Activated CD4-positive, alpha-beta T cell treated with anti-CD3 and anti-CD28 coated beads, Interleukin-10, Interleukin-2, amounts not matched to agents 100 ng/mL and 50 ng/mL, durations not matched to agents 16 hours and 8 hours (primary cell): ENCODE results near the gene COL5A1.

ENCODE experiments used
- DNase-seq: peaks from one replicate; pipeline ENCODE4 v3.0.0-alpha.2; 2020

Gene COL5A1

GRCh38 chr9:134869554-134870300, 228.1 kb downstream of the COL5A1 start:
- DNase-seq: no peak

DNA sequence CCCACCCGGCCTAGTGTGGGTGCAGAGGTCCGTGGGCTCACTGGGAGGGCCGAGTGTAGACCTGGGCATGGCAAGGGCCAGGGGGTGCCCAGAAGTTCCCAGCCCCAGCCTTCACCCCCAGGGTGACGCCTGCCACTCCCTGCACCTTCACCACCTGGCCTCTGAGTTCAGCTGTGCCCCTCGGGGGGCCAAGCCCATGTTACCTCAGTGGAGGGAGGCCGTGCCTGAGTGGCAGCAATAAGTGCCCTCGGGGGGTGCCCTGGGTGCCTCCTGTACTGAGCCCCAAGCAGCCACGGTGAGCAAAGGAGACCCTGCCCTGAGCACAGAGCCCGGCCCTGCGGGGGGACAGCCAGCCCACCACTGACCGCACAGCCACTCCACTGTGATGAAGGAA, 228.7 kb downstream of the COL5A1 start:
- no peak for DNase-seq

- no peak for DNase-seq
These were observed 229.4 kb downstream of the COL5A1 start for GRCh38 chr9:134870746-134871662.

DNA sequence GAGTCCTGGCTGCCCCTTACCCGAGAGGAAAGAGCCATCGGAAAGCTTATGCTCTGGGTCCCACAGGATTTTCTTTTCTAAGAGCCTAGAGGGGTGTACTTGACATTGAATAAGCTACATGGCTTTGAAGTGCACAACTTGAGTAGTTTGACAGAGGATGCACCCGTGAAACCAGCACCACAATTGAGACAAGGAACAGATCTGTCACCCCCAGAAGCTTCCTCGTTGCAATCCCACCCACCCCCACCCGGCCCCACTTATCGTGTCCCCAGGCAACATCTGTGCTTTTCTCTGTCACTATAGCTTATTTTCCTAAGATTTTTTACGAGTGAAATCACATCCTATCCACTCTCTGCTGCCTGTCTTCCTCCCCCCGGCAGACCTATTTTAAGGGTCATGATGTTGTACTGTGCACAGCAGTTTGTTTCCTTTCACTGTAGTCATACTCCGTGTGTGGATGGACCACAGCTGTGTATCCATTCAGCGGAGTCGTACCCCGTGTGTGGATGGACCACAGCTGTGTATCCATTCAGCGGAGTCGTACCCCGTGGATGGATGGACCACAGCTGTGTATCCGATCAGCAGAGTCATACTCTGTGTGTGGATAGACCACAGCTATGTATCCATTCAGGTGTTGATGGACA, 230.2 kb downstream of the COL5A1 start:
- DNase-seq: no peak

DNA sequence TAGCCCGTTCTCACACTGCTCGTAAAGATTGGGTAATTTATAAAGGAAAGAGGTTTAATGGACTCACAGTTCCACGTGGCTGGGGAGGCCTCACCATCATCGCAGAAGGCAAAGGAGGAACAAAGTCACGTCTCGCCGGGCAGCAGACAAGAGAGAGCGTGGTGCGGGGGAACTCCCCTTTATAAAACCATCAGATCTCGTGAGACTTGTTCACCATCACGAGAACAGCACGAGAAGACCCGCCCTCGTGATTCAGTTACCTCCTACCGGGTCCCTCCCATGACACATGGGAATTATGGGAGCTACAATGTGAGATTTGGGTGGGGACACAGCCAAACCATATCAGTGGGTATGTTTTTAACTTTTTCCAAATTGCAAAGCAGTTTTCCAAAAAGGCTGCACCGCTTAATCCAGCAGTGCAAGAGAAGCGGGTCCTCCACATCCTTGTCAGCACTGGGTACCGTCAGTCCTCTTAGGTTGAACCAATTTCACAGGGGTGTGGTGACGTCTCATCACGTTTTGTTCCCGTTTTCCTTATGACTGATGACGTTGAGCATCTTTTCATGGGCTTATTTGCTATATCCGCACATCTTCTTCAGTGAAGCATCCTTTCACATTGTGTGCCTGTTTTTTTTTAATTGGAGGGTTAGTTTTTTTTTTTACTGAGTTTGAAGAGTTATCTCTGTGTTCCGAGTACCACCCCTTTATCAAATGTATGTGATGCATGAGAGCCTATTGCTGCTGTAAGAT, 231.1 kb downstream of the COL5A1 start:
- DNase-seq: no peak

DNA sequence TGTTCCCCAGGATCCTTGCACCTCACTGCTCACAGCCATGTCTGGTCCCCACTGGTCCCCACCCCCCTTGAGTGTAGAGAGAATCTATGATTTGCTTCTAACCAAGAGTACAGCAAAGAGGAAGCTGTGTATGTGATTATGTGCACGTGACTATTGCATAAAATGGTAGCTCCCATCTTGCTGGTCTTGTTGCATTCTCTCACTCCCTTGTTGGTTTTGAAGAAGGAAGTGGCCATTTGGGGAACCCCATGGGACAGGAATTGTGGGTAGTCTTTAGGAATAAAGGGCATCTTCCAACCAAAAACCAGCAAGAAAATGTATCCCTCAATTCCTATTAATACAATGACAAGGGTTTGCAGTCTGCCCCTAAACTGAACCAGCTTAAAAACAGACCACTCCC, 233.8 kb downstream of the COL5A1 start:
- DNase-seq: no peak

DNA sequence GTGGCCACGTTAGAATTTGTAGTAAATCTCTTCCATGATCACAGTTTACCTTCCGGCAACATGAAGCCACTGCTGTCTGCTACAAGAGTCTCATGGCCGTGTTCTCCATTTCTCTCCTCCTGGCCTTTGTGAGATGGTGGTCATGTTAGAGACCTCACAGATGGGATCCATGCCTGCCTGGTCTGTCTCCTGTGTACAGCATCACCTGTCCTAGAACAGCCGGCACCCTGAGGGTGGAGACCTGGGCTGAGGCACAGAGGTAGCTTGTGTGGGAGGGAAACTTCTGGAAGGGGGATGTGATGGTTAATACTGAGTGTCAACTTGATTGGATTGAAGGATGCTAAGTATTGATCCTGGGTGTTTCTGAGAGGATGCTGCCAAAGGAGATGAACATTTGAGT, 235.9 kb downstream of the COL5A1 start:
- no peak for DNase-seq

- no peak for DNase-seq
These were observed 238.3 kb downstream of the COL5A1 start for GRCh38 chr9:134879664-134880483.

DNA sequence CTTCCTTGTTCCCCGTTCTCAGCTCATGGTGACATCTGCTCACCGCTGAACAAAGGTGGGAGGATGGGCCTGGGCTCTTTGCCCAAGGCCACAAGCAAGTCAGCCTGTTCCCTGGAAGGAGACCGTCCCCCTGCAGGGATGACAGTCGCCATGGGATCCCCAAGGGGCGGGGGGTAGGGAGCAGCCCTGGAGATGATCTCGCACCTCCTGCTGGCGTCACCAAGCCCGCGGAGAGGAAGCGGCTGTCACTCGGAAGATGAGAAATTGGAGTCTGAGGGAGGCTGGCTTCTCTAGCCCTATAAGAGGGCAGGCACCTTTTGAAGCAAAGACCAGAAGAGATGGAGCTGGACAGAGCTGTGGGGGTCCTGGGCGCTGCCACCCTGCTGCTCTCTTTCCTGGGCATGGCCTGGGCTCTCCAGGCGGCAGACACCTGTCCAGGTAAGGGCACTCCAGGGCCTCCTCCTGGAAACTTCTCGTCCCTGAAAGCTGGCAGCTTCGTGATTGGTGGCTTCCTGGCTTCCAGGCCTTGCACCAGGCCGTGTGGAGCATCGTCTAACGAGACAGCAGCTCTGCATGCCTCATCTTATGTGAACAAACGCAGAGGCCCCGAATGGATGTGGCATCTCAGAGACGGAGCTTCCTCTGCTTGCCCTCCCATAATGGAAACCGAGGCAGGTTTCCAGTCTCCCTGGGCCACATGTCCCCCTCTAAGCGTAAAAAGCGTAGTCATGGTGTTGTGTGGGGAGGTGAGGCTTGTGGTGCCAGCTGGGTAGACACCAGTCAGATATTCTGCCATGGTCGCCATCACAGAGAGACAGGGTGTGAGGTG, 239.1 kb downstream of the COL5A1 start, which contains the start of gene FCN2:
FCN2 (plus strand) TSS at position 327 of the 829 bp plus-strand sequence; CDS start at position 339, 12 bp downstream.
- DNase-seq: no peak

DNA sequence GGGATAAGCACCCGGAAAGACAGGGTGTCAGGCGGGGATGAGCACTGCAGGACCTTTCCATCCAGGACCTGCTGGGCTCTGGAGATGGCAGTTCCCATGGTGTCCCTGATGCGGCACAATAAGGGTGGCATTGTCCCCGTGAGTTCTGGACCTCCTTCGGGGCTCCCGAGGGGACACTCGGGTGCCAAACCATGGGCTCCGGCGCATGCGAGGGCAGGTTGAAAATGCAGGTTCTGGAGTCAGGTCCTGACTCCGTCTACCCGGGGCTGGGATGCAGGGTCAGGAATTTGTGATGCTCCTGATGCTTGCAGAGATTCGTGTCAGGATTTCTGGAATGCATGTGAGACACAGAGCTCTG, 239.7 kb downstream of the COL5A1 start:
- DNase-seq: no peak

GRCh38 chr9:134882204-134882785, 240.7 kb downstream of the COL5A1 start:
- no peak for DNase-seq

DNA sequence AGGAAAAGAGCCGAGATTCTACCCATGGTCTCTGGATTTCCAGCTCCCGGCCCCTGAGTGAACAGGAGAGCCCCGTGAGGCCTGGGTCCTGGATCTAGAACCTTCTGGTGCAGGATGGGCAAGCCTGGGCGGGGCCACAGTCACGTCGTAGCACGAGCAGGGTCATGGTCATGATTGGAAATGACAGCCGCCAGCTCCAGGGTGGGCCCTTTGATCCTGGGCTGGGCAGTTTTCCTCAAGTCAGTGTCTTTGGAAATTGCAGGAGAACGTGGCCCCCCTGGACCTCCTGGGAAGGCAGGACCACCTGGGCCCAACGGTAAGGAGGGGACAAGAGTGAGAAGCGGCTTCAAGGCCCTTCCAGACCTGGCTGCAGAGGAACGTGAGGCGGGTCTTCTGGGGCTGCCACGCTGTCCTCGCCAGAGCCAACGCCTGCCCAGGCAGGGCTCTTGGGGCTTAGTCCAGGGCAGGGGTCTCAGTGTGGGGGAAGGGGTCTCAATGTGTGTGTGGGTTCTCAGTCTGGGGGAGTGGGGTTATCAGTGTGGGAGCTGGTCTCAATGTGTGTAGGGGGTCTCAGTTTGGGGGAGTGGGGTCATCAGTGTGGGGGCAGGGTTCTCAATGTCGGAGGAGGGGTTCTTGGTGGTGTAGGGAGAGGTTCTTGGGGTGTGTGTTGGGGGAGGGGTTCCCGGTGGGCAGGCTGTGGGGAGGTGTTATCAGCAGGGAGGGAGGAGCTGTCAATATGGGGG, 241.6 kb downstream of the COL5A1 start:
- no peak for DNase-seq

DNA sequence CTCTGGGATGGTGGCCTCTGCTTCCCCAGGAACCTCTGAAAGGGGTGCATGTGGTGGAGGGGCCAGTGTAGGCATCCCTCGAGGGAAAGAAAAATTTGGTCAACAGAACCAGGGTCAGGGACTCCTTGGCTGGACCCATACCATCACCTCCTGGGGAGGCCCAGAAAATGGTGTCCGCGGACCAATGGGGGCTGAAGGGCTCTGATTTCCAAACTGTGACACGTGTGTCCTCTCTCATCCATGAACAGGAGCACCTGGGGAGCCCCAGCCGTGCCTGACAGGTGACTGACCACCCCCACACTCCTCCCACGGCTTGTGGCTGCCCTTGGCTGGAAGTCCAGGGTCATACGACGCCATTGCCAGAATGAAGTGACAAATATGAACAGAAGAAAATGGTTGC, 242.9 kb downstream of the COL5A1 start:
- DNase-seq: no peak

GRCh38 chr9:134885001-134885678, 243.5 kb downstream of the COL5A1 start:
- DNase-seq: no peak

GRCh38 chr9:134885679-134886412, 244.2 kb downstream of the COL5A1 start:
- no peak for DNase-seq

GRCh38 chr9:134886413-134886913, 244.9 kb downstream of the COL5A1 start:
- no peak for DNase-seq

DNA sequence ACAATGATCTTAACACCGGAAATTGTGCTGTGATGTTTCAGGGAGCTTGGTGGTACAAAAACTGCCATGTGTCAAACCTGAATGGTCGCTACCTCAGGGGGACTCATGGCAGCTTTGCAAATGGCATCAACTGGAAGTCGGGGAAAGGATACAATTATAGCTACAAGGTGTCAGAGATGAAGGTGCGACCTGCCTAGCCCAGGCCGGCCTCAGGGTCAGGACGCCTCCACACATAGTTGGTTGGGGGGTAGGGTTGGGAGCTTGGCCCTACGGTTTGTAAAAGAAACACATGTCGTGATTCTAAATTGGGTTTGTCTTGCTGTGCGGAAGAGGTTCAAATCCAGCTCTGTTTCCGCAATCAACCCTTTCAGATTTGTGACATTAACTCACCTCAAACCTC, 245.6 kb downstream of the COL5A1 start:
- no peak for DNase-seq
